ENCODE results near the gene UNC119B.

- TF ChIP-seq SIN3A (IDR thresholded peaks at IDR 0.05; ENCODE audit: borderline replicate concordance, insufficient read depth, low read length) (no peak), REST (IDR thresholded peaks at IDR 0.05; ENCODE audit: insufficient read depth in 1 of 2, low read depth in 2 of 2, low read length in 2 of 2) (no peak), FOXP2 (optimal IDR thresholded peaks at IDR 0.05; ENCODE audit: borderline replicate concordance, extremely low read depth, extremely low read length, insufficient read depth) (no peak), POLR2AphosphoS5 (IDR thresholded peaks at IDR 0.05; ENCODE audit: low read depth, low read length) (no peak), TAF1 (IDR thresholded peaks at IDR 0.05; ENCODE audit: borderline replicate concordance, insufficient read depth, low read length) (no peak)
Observed at GRCh38 chr12:120759591-120760348, 49.5 kb downstream of the UNC119B start.

Data from PFSK-1 (cell line).